Measurements from ENCODE around the gene NBL1.

NBL1 gene

GRCh38 chr1:19643602-19644394 lies at the start of gene NBL1:
Gene NBL1 (plus strand): TSS chr1:19644311. CDS start chr1:19655031, 10,720 bp downstream.
- peak; percentile 68 for DNase-seq

GRCh38 chr1:19596065-19596713 lies 47.9 kb upstream of the NBL1 start:
- DNase-seq: peak; percentile 37

GRCh38 chr1:19596714-19597495 lies 47.2 kb upstream of the NBL1 start:
- peak; percentile 96 for DNase-seq

GRCh38 chr1:19597496-19598309 lies 46.4 kb upstream of the NBL1 start:
- peak; percentile 44 for DNase-seq

GRCh38 chr1:19599810-19600209 lies 44.3 kb upstream of the NBL1 start:
- DNase-seq: no peak

GRCh38 chr1:19602486-19602885 lies 41.6 kb upstream of the NBL1 start:
- no peak for DNase-seq

GRCh38 chr1:19605967-19606366 lies 38.1 kb upstream of the NBL1 start:
- no peak for DNase-seq

- DNase-seq: no peak
Observed at GRCh38 chr1:19606817-19607642, 37.1 kb upstream of the NBL1 start.

- DNase-seq: no peak
Observed at GRCh38 chr1:19608232-19608631, 35.9 kb upstream of the NBL1 start.

- peak; percentile 26 for DNase-seq
Observed at GRCh38 chr1:19610282-19610981, 33.7 kb upstream of the NBL1 start.

- no peak for DNase-seq
Observed at GRCh38 chr1:19612530-19612929, 31.6 kb upstream of the NBL1 start.

- no peak for DNase-seq
Observed at GRCh38 chr1:19613171-19613703, 30.9 kb upstream of the NBL1 start.

- DNase-seq: no peak
Observed at GRCh38 chr1:19615438-19615837, 28.7 kb upstream of the NBL1 start.

GRCh38 chr1:19616489-19616888 lies 27.6 kb upstream of the NBL1 start:
- peak; percentile 71 for DNase-seq

- peak; percentile 63 for DNase-seq
Observed at GRCh38 chr1:19617376-19617775, 26.7 kb upstream of the NBL1 start.

GRCh38 chr1:19618428-19618827 lies 25.7 kb upstream of the NBL1 start:
- DNase-seq: no peak

GRCh38 chr1:19619697-19620384 lies 24.3 kb upstream of the NBL1 start:
- DNase-seq: no peak

GRCh38 chr1:19620786-19621185 lies 23.3 kb upstream of the NBL1 start:
- DNase-seq: peak; percentile 60

GRCh38 chr1:19621274-19621950 lies 22.7 kb upstream of the NBL1 start:
- no peak for DNase-seq

- DNase-seq: peak; percentile 49
Observed at GRCh38 chr1:19622204-19622603, 21.9 kb upstream of the NBL1 start.
